Chondrocyte (in vitro differentiated cells): Measurements from ENCODE around the gene RNF126. TPM values are rescaled to one million over a fixed set of nuclear protein-coding genes. Genes with fewer than 3 reads are reported as not detected.

ENCODE experiments used
- DNase-seq: peaks from one replicate; pipeline ENCODE4 v3.0.0; 2021; ENCODE audit warnings: mixed read lengths, low spot score
- H3K27ac Mint-ChIP-seq: one replicate; pipeline ENCODE4 v1.8.0; 2021; ENCODE audit warnings: mild to moderate bottlenecking, moderate library complexity, mixed read lengths; ENCODE audit not compliant: unreplicated experiment
- H3K27me3 Mint-ChIP-seq: 2 replicates; pipeline ENCODE4 v1.8.0; 2021; ENCODE audit warnings: low read depth, mixed read lengths
- H3K36me3 Mint-ChIP-seq: 2 replicates; pipeline ENCODE4 v1.8.0; 2021; ENCODE audit warnings: low read depth, mixed read lengths
- H3K4me1 Mint-ChIP-seq: 2 replicates; pipeline ENCODE4 v1.8.0; 2021; ENCODE audit warnings: low read depth, mild to moderate bottlenecking, mixed read lengths
- H3K4me3 Mint-ChIP-seq: one replicate; pipeline ENCODE4 v1.8.0; 2021; ENCODE audit warnings: mild to moderate bottlenecking, moderate library complexity, mixed read lengths; ENCODE audit not compliant: unreplicated experiment
- H3K9me3 Mint-ChIP-seq: 2 replicates; pipeline ENCODE4 v1.8.0; 2021; ENCODE audit warnings: low read depth, mixed read lengths
- total RNA-seq: library from RNA; stranded (reverse); gene quantifications from 3 replicates; pipeline ENCODE4 v1.2.1, GENCODE V29; 2021
- TF ChIP-seq, protein P1 (sequence below): fragments of 200-600 bp; sonication (generic); IDR thresholded peaks from 2 replicates; pipeline ENCODE4 v1.5.0; 2021; ENCODE audit warnings: antibody characterized with exemption, mild to moderate bottlenecking, moderate library complexity

RNF126 gene
- total RNA-seq, 1 donor from 2014 or later, result 29.5 TPM

DNA sequence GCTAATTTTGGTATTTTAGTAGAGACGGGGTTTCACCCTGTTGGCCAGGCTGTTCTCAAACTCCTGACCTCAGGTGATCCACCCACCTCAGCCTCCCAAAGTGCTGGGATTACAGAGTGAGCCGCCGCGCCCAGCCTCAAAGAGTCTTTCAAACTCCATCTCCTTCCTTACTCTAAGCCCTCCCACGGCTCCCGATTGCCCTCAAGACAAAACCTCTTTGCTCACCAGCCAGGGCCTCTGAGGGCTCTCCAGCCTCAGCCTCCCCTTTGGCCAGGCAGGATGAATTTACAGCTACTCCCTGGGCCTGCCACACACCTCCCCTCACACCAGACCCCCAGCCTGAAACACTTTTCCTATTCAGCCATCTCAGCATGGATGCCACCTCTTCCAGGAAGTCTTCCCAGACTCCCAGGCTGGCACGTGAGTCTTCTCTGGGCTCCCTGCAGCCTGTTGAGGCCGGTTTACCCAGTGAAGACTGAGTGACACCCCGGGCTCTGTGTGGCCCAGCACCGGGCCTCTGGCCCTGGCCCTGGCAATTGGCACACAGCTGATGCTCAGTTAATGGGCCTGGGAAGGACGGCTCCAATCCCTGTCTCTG lies 24.7 kb upstream of the RNF126 start:
- Mint-ChIP-seq H3K9me3 (no peaks in the 10 kb centered on the region), H3K4me3 (no peak overlapping the region), H3K36me3 (peaks cover 2% of the 10 kb centered on the region), H3K4me1 (no peaks in the 10 kb centered on the region), H3K27me3 (no peaks in the 10 kb centered on the region), H3K27ac (no peak overlapping the region)
- no peak for DNase-seq
- TF ChIP-seq, protein P1, sequence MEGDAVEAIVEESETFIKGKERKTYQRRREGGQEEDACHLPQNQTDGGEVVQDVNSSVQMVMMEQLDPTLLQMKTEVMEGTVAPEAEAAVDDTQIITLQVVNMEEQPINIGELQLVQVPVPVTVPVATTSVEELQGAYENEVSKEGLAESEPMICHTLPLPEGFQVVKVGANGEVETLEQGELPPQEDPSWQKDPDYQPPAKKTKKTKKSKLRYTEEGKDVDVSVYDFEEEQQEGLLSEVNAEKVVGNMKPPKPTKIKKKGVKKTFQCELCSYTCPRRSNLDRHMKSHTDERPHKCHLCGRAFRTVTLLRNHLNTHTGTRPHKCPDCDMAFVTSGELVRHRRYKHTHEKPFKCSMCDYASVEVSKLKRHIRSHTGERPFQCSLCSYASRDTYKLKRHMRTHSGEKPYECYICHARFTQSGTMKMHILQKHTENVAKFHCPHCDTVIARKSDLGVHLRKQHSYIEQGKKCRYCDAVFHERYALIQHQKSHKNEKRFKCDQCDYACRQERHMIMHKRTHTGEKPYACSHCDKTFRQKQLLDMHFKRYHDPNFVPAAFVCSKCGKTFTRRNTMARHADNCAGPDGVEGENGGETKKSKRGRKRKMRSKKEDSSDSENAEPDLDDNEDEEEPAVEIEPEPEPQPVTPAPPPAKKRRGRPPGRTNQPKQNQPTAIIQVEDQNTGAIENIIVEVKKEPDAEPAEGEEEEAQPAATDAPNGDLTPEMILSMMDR, result no peak

DNA sequence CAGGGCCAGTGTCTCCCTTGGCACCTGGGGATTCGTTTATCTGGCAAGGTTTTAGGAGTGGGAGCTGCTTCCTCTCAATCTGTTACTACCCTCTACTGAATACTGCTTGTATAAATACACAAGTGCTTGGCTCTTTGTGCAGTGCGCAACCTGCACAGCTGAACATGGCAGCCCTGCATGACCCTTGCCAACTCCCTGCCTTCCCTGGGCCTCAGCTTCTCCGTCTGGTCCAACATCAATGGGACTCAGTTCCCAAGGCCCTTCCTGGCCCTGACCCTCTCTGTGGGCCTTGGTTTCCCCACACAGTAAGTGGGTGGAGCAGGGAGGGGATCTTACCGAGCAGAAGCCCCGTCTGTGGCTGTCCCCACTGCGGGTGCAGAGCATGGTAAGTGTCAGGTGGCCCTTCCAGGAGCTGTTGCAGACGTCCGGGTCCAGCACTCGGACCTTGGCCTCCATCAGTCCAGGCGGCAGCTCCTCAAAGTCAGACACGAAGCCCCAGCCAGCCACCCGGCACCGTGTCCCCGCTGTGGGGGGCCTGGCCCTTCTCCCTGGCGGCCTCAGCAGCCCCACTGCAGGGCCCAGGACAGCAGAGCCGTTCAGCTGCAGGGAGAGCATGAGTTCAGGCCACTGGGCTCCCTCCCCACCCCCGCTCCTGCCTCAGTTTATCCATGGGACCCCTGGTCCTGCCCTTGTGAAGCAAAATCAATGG lies 23.7 kb upstream of the RNF126 start:
- Mint-ChIP-seq H3K27ac (no peak overlapping the region), H3K27me3 (no peaks in the 10 kb centered on the region), H3K9me3 (no peaks in the 10 kb centered on the region), H3K36me3 (peaks cover 2% of the 10 kb centered on the region), H3K4me1 (no peaks in the 10 kb centered on the region), H3K4me3 (no peak overlapping the region)
- DNase-seq, result no peak
- TF ChIP-seq, protein P1, result no peak

DNA sequence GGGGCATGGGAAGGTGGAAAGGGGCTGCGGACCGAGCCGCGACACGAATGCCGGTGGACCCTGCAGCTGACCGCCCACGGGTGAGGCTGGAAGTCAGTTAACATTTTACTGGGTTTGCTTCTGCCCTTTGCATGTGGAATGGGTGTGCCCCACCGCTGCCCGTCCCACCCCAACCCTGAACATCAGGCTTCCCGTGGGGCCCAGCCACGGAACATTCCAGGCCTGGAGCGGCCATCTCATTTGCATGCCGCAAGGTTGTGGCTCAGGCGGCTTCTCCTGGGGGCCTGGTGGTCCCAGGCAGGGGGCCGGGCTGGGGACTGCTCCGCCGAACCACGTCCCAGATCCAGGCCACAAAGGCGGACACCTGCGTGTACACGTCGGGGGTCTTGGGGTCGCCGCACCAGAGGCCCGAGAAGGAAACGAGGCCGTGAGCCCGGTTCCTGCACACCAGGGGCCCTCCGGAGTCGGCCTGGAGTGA lies 22.5 kb upstream of the RNF126 start:
- Mint-ChIP-seq H3K27ac (no peak overlapping the region), H3K4me1 (peaks cover 4% of the 10 kb centered on the region), H3K36me3 (peaks cover 2% of the 10 kb centered on the region), H3K27me3 (no peaks in the 10 kb centered on the region), H3K4me3 (no peak overlapping the region), H3K9me3 (no peaks in the 10 kb centered on the region)
- DNase-seq, result no peak
- TF ChIP-seq, protein P1, result no peak

GRCh38 chr19:682678-683320 lies 19.8 kb upstream of the RNF126 start:
- Mint-ChIP-seq H3K4me1 (peaks cover 21% of the 10 kb centered on the region), H3K27ac (no peak overlapping the region)

More at GRCh38 chr19:682678-683320, 19.8 kb upstream of the RNF126 start:
- no peak overlapping the region for H3K4me3 Mint-ChIP-seq
- peaks cover 6% of the 10 kb centered on the region for H3K36me3 Mint-ChIP-seq
- H3K27me3 Mint-ChIP-seq, result no peaks in the 10 kb centered on the region
- DNase-seq, result no peak
- no peaks in the 10 kb centered on the region for H3K9me3 Mint-ChIP-seq
- TF ChIP-seq, protein P1, result no peak
